Stimulated activated CD4-positive, alpha-beta T cell treated with anti-CD3 and anti-CD28 coated beads, Interleukin-15, amount 100 ng/mL, for 48 hours (primary cell): ENCODE measurements around the gene ACTMAP.
"Not testable (repeated sequence)": the region's sequence is repeated elsewhere in the genome, so short reads cannot be mapped to it uniquely, and the experiment has no call there.

Source experiments
- DNase-seq, 2 donors: peaks; one replicate each; pipeline ENCODE4 v3.0.0-alpha.2; 2020; ENCODE audit warnings: low read depth in 2 of 2

The ACTMAP gene

GRCh38 chr19:40750058-40750873 lies at the start of gene ACTMAP:
TSS of gene ACTMAP (minus strand) at chr19:40750477. CDS start at chr19:40749803, 674 bp downstream.
- peak; percentile 99 to 100 for DNase-seq

DNA sequence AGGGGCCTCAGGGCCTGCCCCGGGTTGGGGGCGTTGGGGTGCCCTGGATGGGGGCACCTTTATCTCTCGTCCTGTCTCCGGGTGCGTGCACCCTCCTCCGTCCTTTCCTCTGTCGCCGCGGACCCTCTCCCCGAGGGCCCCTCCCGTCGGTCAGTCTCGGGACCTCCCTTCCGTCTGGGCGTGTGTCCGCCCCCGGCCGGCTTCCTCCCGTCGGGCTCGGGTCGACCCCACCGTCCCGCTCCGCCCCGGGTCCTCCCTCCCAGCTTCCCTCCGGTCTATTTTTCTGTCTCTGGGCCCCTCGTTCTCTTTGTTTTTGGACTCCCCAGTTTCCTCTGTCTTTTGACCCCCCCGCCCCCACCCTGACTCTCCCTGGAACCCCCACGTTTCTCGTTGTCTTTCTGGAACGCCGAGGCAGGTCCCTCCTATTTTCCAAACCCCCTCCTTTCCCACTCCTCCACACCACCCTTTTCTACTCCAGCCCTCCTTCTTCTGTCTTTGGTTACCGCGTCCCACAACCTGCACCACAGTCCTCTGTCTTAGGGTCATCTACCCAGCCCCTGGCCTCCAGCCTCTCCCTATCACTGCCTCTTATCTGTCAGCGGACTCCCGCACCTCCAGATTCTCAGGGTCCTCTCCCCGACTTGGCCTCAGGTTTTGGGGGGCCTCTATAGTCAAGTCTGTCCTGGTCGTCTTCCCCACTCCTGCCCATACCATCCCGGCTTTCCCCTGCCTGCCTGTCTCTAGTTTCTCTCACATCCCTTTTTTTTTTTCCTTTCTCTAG lies 49.5 kb upstream of the ACTMAP start:
- DNase-seq, result no peak

DNA sequence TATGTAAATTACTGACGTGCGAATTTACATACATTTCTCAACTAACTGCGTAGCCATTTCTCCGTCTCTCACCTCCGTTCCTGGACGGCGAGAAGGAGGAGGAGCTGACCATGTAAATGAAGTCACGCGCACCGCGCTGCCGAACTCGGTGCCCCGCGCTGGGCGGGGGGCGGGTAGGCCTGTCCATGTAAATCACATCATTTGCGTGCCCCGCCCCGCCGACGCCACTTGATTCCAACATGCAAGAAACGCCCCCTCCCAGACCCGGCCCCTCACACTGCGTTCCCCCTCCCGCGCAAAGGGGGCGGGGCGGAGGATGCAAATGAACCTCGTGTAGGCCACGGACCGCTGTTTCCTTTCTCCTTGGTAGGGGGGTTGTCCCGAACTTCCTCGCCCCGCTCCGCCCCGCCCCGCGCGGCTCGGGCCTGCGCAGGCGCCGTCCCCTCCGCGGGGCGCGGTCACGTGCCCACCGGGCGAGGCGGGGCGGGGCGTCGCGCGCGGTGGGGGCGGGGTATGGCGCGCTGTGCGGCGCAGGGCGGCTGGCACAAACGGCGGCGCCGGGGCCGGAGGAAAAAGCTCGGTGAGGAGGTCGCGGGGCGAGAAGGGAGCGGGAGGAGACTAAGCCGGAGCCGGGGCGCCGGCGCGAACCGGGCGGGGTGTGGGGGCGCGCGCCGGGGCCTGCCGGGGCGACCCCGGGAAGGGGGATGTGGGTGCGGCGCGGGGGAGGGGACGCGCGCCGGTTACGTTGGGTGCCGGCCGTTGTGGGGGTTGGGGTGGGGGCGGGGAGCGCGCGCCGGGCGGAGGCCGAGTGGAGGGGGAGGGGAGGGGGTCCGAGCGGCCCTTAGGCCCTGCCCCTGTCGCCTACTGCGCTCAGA lies 48.6 kb upstream of the ACTMAP start, which contains the start of gene EGLN2:
TSS of gene EGLN2 (plus strand) at position 509 of the 875 bp plus-strand sequence. CDS start 1,382 bp downstream, outside the sequence.
- DNase-seq, result peak; percentile 100

DNA sequence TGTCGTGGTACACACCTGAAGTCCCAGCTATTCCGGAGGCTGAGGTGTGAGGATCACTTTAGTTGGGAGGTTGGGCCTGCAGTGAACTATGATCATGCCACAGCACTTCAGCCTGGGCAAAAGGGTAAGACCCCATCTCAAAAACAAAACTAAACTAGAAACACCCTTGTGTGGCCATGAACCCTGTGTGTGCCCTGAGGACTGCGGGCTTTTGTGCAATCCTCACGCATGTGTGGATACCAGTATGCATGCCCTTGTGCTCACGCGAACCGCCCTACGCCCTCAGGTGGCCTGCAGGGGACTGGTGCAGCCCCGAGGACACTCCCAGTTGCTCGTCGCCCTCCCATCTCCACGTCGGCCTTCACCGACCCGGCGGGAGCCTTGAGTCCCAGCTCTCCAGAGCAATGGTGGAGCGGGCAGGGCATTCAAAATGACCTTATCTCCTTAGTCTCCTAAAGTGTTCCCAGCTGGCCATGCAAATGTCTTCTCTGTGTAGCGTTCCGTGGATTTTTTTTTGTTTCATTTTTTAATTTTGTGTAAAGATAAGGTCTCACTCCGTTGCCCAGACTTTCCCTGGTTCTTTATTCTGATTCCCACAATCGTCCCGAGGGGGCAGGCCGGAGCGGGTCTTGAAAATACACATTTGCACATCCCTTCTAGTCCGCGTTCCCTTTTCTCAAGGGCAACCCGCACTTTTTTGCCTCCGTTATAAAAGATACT lies 47.8 kb upstream of the ACTMAP start:
- DNase-seq, result peak; percentile 51 to 69

DNA sequence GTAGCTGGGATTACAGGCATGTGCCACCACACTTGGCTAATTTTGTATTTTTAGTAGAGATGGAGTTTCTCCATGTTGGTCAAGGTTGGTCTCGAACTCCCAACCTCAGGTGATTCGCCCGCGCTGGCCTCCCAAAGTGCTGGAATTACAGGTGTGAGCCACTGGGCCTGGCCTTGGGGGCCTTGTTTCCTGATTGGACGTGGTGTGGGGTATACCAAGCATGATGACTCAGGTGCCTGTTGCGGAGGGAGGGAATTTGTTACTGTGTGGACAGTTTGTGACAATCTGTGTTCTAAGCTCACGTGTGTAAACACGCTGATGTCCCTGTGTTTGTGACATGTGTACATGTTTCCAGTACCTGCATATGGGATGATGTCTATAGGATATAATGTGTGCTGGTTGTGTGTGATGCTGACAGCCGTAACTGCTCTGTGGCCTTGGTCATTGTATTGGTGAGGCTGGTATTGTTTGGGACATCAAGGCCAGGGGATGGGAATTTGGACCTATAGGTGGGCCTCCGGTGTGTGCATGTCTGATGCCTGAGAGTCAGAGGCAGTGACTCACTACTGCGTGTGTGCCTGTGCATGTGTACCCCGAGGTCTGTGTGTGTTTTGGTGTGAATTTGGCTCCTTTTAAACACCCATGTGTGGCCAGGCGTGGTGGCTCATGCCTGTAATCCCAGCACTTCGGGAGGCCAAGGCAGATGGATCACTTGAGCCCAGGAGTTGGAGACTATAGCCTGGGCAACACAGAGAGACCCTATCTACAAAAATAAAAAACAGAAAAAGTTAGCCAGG lies 47.1 kb upstream of the ACTMAP start:
- DNase-seq, result no peak

DNA sequence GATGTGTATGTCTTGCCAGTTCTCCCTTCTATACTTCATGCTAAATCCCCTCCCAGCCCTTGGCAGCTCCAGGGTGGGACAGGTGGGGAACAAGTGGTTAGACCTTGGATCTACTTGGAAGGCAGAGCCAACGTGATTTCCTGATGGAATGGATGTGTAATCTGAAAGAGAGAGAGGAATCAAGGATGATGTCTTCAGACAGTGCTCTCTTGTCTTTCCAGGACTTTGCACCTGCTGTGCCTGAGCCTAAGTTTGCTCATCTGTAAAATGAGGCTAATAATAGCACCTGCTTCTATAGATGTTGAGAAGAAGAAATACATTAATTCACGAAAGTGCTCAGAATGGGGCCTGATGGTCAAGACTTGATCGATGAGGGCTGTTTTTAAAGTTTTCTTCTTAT lies 41.7 kb upstream of the ACTMAP start:
- no peak for DNase-seq

- DNase-seq, result no peak
Observed at GRCh38 chr19:40791349-40791748, 41.1 kb upstream of the ACTMAP start.

GRCh38 chr19:40786060-40787037 lies 36.1 kb upstream of the ACTMAP start:
- no peak for DNase-seq

- DNase-seq, result no peak
Observed at GRCh38 chr19:40785526-40785925, 35.2 kb upstream of the ACTMAP start.

- DNase-seq, result not testable (repeated sequence)
Observed at GRCh38 chr19:40784146-40784545, 33.9 kb upstream of the ACTMAP start.

- no peak for DNase-seq
Observed at GRCh38 chr19:40783711-40784110, 33.4 kb upstream of the ACTMAP start.

- DNase-seq, result no peak
Observed at GRCh38 chr19:40781140-40781539, 30.9 kb upstream of the ACTMAP start.

DNA sequence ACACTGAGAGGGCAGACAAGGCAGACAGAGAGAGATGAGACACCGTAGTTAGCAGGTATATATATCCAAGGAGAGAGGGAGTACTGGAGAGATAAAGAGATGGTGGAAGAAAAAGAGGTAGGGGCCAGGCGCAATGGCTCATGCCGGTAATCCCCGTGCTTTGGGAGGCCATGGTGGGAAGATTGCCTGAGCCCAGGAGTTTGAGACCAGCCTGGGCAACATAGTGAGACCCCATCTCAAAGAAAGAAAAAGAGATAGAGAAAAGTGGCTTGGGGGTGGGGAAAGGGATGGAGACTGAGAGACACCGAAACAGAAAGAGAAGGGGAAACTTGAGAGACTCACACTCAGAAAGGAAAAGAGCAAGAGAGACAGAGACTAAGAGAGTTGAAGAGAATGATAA lies 30.3 kb upstream of the ACTMAP start:
- no peak for DNase-seq

GRCh38 chr19:40778706-40779284 lies 28.5 kb upstream of the ACTMAP start:
- no peak for DNase-seq

DNA sequence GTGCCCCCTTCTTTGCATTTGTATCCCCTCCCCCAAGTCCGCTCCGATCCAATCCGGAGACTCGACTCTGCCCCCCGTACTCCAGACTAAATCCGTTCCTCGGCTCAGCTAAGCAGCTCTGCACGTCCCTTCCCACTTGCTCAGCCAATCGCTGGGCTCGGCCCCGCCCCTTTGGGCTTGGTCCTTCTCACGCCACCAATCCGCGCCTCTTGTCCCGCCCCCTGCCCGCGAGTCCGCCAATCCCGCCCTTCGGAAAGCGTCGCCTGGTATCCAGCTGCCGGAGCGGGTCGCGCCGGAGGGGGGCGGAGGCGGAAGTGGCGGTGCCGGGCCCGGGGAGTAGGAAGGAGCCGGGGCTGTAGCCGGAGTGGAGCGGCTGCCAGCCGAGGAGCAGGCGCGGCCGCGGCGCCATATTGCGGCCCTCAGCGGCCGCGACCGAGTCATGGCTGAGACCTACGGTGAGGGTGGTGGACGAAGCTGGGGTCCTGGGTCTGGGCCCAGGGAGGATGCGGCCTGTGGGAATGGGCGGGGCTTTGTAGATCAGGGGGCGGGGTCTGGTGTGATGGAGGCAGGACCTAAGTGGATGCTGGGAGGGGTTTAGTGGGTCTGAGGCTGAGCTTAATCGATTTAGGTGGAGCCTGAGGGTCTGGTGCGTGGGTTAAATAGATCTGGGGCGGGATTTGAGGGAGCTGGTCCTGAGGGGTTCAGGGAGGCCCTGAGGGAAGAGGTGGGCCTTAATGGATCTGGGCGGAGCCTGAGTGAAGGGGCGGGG lies 27.8 kb upstream of the ACTMAP start, which contains the start of gene RAB4B:
TSS of gene RAB4B (plus strand) at position 311 of the 769 bp plus-strand sequence. CDS start at position 440, 129 bp downstream.
- DNase-seq, result peak; percentile 100

GRCh38 chr19:40777645-40777936 lies 27.3 kb upstream of the ACTMAP start:
- no peak for DNase-seq

- DNase-seq, result peak; percentile 85 to 88
Observed at GRCh38 chr19:40776932-40777644, 26.8 kb upstream of the ACTMAP start.
